SK-MEL-5 (cell line): ENCODE results near the gene WASF3. TPM values are rescaled to one million over a fixed set of nuclear protein-coding genes. Genes with fewer than 3 reads are reported as not detected.
A peak's percentile ranks its signal among the peaks of the same experiment; 100 is the strongest.

Experiments used
- DNase-seq: peaks from one replicate; pipeline ENCODE4 v3.0.0-alpha.2; 2016; ENCODE audit warnings: low read depth, low spot score
- in situ Hi-C: cut with HindIII; loops from 2 replicates; pipeline ENCODE4 v1.10.0; 2016; ENCODE audit warnings: low sequenced_read_pairs, high pct_unique_total_duplicates, low pct_unique_long_range_greater_than_20kb
- total RNA-seq: library from RNA; depleted of rRNA; stranded (reverse); fragments of >200 nt; shearing (Covaris generic); gene quantifications from 2 replicates; pipeline ENCODE4 v1.2.3, GENCODE V29; 2014

Gene WASF3
- total RNA-seq, 1 experiment from 2014 or later = 17.2 TPM

DNA sequence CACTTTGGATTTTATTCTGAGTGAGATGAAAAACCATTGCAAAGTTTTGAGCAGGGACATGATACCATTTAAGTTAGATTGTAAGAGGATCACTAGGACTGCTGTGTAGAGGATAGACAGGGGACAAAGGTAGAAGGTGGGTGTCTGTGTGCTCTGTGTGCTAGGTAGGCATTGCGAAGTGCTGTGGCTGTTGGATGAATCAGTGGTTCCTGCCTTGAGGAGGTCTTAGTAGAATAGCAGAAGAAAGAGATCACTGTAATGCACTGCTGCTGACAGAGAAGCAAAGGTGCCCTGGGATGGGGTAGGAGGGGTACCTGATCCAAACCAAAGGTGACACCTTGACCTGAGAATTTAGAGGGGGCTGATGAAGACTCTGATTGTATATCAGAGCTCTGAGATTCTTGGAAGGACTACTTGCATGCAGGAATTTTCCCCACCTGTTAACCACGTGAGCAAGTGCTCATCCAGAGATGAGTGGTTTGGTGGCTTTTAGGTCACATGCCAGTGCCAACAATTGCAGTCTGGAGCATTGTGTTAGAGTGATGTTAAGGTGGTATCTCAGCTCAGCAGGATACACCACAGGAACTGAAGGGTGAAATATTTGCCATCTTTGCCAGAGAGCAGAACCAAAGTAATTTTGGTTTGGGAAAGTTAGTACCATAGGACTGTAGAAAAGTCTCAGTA is 10.8 kb downstream of the WASF3 start:
- in situ Hi-C loops = no loop called here
- no peak for DNase-seq

DNA sequence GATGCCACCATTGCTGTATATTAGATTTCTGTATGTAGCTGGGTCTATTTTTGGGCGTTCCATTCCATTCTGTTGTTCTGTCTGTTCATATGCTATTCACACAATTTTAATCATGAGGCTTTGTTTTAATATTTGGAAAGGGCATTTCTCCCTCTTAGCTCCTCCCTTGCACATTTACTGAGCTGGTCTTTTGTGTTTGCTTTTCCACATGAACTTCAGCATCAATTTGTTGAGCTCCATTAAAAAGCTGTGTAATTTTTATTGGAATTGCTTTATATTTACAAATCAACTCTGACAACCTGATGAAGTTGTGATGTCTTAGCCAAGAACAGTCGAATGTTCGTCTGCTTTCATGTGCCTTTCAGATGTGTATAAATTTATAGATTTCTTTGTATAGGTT is 14.0 kb downstream of the WASF3 start:
- no peak for DNase-seq
- in situ Hi-C loops = no loop called here

GRCh38 chr13:26575244-26575643 is 17.8 kb downstream of the WASF3 start:
- in situ Hi-C loops = no loop called here
- no peak for DNase-seq

DNA sequence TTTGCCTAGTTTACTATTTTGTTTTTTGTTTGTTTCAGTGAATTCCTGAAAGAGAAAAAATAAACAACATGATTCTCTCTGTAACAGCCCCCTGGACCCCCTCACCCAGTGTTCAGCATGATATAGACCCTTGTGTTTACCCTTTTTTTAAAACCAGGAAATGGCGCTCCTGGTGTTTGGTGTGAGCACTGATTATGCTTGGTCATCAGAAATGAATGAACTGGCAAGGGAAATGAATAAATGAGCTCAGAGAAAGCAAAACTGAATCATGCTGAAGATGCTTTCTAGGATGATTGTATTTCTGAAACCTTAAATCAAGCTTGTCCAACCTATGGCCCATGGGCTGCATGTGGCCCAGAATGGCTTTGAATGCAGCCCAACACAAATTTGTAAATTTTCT is 22.1 kb downstream of the WASF3 start:
- in situ Hi-C loops = no loop called here
- no peak for DNase-seq

DNA sequence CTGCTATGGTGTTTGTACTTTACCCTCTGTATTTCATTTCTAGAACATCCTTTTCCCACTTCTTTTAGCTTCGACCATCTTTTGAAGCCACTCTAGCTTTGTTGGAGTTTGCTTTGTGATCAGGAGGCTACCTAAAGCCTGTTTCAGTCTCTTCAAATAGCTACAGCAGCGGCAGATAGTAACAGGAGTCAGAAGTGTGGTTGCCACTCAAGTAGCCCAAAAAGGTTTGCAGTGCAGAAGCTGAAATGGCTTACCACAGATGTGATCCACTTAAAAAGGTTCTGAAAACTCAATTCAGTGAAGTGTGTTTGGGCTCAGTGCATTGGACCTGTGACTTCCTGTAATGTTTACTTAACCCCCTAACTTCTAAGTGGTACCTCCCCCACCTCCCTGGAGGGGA is 26.2 kb downstream of the WASF3 start:
- DNase-seq = no peak
- in situ Hi-C loops = no loop called here

DNA sequence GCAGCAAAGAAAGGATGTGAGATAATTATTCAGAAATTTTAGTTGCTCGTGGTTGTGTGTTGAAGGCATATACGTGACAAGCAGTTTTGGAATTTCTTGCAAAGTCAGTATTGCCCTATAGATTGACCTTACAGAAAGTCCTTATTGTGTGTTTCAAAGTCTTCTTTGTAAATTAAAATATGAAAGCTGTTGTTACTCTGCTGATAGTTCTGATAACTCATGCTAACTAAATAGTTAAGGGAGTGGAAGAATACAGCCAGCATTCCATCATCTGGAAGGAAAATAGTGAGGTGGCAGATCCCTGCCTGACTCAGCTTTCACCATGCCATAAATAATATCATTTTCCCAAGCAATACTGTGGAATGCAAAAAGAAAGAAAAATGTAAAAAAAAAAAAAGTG is 27.2 kb downstream of the WASF3 start:
- DNase-seq = no peak
- in situ Hi-C loops = no loop called here

DNA sequence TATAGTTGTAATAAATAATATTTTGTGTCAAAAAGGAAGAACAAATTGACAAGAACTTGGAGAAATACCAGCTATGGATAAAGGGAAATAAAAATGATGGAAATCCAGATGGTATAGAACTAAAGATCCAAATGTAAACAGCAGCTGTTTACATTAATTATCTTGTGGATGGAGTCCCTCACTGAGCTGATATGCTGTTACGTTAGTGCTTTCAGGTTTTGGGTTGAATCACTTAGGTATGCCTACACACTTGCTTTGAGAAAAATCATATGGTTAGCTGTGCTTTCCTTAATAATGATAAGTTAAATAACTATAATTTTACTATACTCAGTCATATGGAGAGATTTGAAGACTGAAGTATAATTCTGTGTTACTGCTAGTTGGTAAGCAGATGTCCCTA is 27.7 kb downstream of the WASF3 start:
- DNase-seq = no peak
- in situ Hi-C loops = no loop called here

DNA sequence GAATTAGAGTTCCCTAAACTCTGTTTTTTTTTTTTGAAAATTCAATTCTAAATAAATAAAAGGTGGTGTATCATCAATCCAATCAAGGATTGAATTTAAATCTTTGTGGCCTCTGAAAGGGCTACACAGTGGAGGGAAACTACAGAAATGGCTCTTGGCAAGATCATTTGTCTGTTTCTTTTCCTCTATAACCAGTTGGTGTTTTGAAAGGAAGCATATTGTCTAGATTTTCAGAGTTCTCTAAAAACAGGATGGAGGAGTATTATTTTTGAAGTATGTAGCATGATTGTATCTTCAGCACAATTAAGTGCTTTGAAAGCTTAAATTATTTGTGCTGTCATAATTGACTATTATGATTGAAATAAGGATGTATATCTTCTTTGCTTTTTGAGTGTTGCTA is 29.8 kb downstream of the WASF3 start:
- DNase-seq = no peak
- in situ Hi-C loops = no loop called here

- in situ Hi-C loops = no loop called here
- DNase-seq = no peak
Measured at GRCh38 chr13:26589226-26589625, 31.7 kb downstream of the WASF3 start.

DNA sequence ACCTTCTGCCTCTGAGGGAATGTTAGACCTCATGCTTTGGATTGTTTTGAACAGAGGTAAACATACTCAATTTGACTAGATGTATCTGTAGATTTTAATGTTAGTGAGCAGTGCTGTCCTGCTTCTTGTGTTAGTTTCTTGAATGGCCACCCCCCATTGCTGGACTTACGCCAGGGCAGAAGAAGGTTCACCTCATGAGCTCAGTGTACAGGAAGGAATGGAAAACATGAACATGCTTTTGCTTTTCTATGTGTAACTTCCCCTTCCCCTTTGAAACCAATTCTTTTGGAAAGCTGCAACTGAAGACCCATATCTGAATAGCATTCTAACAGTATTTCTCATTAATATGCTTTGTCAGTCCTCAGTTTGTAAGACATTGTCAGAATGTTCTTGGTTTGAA is 32.3 kb downstream of the WASF3 start:
- in situ Hi-C loops = no loop called here
- DNase-seq = no peak

- DNase-seq = no peak
- in situ Hi-C loops = no loop called here
Measured at GRCh38 chr13:26590379-26590778, 32.9 kb downstream of the WASF3 start.

- DNase-seq = peak; percentile 10
- in situ Hi-C loops = no loop called here
Measured at GRCh38 chr13:26590951-26591350, 33.5 kb downstream of the WASF3 start.

GRCh38 chr13:26591672-26592071 is 34.2 kb downstream of the WASF3 start:
- in situ Hi-C loops = no loop called here

GRCh38 chr13:26593661-26594060 is 36.2 kb downstream of the WASF3 start:
- in situ Hi-C loops = no loop called here
- no peak for DNase-seq

More at GRCh38 chr13:26591672-26592071, 34.2 kb downstream of the WASF3 start:
- no peak for DNase-seq

DNA sequence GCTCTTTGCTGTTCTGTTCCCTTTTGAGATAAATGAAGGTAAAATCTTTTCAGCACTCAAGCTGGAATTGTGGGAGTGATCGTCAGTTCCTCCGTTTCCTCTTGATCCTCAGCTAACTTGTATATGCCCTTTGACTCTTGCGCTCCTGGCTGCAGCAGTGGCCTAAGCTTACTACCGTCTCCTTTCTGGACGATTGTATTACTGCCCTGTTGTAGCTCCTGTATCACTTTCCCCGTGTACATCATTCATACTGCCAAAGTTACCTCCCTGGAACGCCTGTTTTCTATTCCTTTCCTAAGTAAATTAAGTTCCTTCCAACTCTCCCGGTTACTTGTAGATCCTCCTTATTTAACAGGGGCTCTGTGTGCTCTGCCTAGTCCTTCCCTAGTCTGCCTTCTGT is 36.9 kb downstream of the WASF3 start:
- in situ Hi-C loops = no loop called here
- no peak for DNase-seq

GRCh38 chr13:26596458-26596857 is 39.0 kb downstream of the WASF3 start:
- in situ Hi-C loops = no loop called here
- no peak for DNase-seq

GRCh38 chr13:26599403-26599802 is 41.9 kb downstream of the WASF3 start:
- DNase-seq = no peak
- in situ Hi-C loops = no loop called here

DNA sequence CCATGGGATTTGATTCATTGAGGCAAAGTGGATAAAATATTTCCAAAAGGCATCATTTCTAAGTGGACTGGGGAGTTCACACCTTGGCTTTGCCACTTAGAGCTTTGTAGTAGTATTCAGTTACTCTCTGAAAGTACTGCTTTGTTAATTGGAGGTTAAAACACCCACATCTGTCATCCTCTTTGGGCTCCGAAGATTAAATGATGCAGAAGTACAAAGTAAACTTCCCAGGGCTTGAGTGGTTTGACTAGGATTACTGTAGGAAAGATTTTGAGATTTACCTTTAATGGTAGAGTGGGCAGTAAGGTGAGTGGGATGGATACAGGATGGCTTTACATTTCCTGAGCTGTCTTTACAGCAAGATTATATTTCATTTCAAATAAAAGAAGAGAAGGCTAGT is 42.4 kb downstream of the WASF3 start:
- DNase-seq = no peak
- in situ Hi-C loops = no loop called here

GRCh38 chr13:26600343-26600742 is 42.9 kb downstream of the WASF3 start:
- DNase-seq = no peak
- in situ Hi-C loops = no loop called here

DNA sequence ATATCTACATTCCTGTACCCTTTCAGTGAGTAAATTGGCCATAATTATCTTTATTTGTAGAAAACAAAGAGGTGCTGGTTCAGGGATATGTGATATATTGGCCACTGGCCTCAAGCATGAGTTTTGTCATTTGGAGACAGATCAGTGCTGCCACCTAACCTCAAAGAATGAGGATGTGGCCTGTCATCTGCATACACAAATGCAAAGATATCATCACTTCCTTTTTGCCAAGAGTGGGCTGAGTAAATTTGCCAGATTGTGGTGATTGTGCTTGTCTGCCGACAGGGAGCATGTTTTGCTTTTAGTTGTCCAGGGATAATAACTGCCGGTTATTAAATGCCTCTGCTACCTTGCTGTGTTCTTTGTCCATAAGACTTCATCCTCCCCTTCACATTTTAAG is 44.2 kb downstream of the WASF3 start:
- DNase-seq = peak; percentile 33
- in situ Hi-C loops = no loop called here
